Astrocyte (in vitro differentiated cells and primary cell): ENCODE data around the gene CPNE1. TPM values are rescaled to one million over a fixed set of nuclear protein-coding genes. Genes with fewer than 3 reads are reported as not detected.

ENCODE experiments used
- DNase-seq: peaks from one replicate; pipeline ENCODE4 v3.0.0-alpha.2; 2010; ENCODE audit warnings: low read depth
- FAIRE-seq: peaks from 2 replicates; lab custom pipeline; 2011; peaks lifted over from hg19 to GRCh38; lab: Jason Lieb, UNC
- H2AFZ ChIP-seq: 2 replicates; pipeline ENCODE4 v1.6.0; 2012; ENCODE audit warnings: low read depth, low read length, inconsistent platforms
- H3K27ac ChIP-seq: 2 replicates; pipeline ENCODE4 v1.5.1; 2011; ENCODE audit warnings: low read depth, low read length, inconsistent platforms
- H3K27me3 ChIP-seq: 2 replicates; pipeline ENCODE4 v1.6.0; 2011; ENCODE audit warnings: low read length, inconsistent platforms; ENCODE audit not compliant: insufficient read depth
- H3K36me3 ChIP-seq: 2 replicates; pipeline ENCODE4 v1.5.1; 2011; ENCODE audit warnings: low read length, inconsistent platforms; ENCODE audit not compliant: insufficient read depth
- H3K4me1 ChIP-seq: 2 replicates; pipeline ENCODE4 v1.5.1; 2011; ENCODE audit warnings: low read length, inconsistent platforms; ENCODE audit not compliant: insufficient read depth
- H3K4me2 ChIP-seq: 2 replicates; pipeline ENCODE4 v1.6.0; 2012; ENCODE audit warnings: low read length, inconsistent platforms
- H3K4me3 ChIP-seq: 2 replicates; pipeline ENCODE4 v1.5.1; 2011; ENCODE audit warnings: low read depth, mild to moderate bottlenecking, low read length, inconsistent platforms; ENCODE audit not compliant: insufficient read depth
- H3K79me2 ChIP-seq: 2 replicates; pipeline ENCODE4 v1.6.0; 2012; ENCODE audit warnings: mild to moderate bottlenecking, low read length, inconsistent platforms; ENCODE audit not compliant: insufficient read depth
- H3K9ac ChIP-seq: 2 replicates; pipeline ENCODE4 v1.6.0; 2012; ENCODE audit warnings: mild to moderate bottlenecking, low read length, inconsistent platforms
- H3K9me3 ChIP-seq: 2 replicates; pipeline ENCODE4 v1.5.1; 2012; ENCODE audit warnings: low read depth, mild to moderate bottlenecking, low read length, inconsistent platforms; ENCODE audit not compliant: insufficient read depth
- H4K20me1 ChIP-seq: 2 replicates; pipeline ENCODE4 v1.6.0; 2012; ENCODE audit warnings: low read length, inconsistent platforms; ENCODE audit not compliant: insufficient read depth
- H3K27ac Mint-ChIP-seq: one replicate; pipeline ENCODE4 v1.8.0; 2021; ENCODE audit warnings: mild to moderate bottlenecking, mixed read lengths; ENCODE audit not compliant: unreplicated experiment
- H3K27me3 Mint-ChIP-seq: one replicate; pipeline ENCODE4 v1.8.0; 2021; ENCODE audit warnings: low read depth, mixed read lengths; ENCODE audit not compliant: unreplicated experiment
- H3K36me3 Mint-ChIP-seq: one replicate; pipeline ENCODE4 v1.8.0; 2021; ENCODE audit warnings: low read depth, mixed read lengths; ENCODE audit not compliant: unreplicated experiment
- H3K4me1 Mint-ChIP-seq: one replicate; pipeline ENCODE4 v1.8.0; 2021; ENCODE audit warnings: low read depth, mixed read lengths; ENCODE audit not compliant: unreplicated experiment
- H3K4me3 Mint-ChIP-seq: one replicate; pipeline ENCODE4 v1.8.0; 2021; ENCODE audit warnings: mild to moderate bottlenecking, moderate library complexity, mixed read lengths; ENCODE audit not compliant: unreplicated experiment
- H3K9me3 Mint-ChIP-seq: one replicate; pipeline ENCODE4 v1.8.0; 2021; ENCODE audit warnings: mild to moderate bottlenecking, mixed read lengths; ENCODE audit not compliant: unreplicated experiment
- CTCF ChIP-seq: IDR thresholded peaks from 2 replicates; pipeline ENCODE4 v1.5.1; 2011; ENCODE audit warnings: low read depth, mild to moderate bottlenecking, inconsistent platforms, low read length, moderate library complexity; ENCODE audit not compliant: insufficient read depth
- EZH2 ChIP-seq: IDR thresholded peaks from 2 replicates; pipeline ENCODE4 v1.6.1; 2012; ENCODE audit warnings: mild to moderate bottlenecking, low read length, inconsistent platforms; ENCODE audit not compliant: insufficient read depth
- total RNA-seq: library from RNA; stranded (reverse); gene quantifications from 2 replicates; pipeline ENCODE4 v1.2.1, GENCODE V29; 2021

Gene CPNE1
- total RNA-seq, 1 donor from 2014 or later, result 194 TPM

- peaks cover 55% of the 10 kb centered on the region for H3K79me2 ChIP-seq
- H3K4me1 ChIP-seq, result peaks cover 19% of the 10 kb centered on the region
- H3K4me3 Mint-ChIP-seq, result peak overlapping the region; percentile 96
- no peaks in the 10 kb centered on the region for H3K9me3 ChIP-seq
- H4K20me1 ChIP-seq, result peaks cover 40% of the 10 kb centered on the region
- H2AFZ ChIP-seq, result peak overlapping the region; percentile 75
- H3K9me3 Mint-ChIP-seq, result no peaks in the 10 kb centered on the region
- DNase-seq (no peak), FAIRE-seq (no peak)
- H3K27me3 Mint-ChIP-seq, result no peaks in the 10 kb centered on the region
- no peaks in the 10 kb centered on the region for H3K27me3 ChIP-seq
- H3K36me3 Mint-ChIP-seq, result peaks cover 23% of the 10 kb centered on the region
- peak overlapping the region; percentile 97 for H3K9ac ChIP-seq
- H3K36me3 ChIP-seq, result peaks cover 19% of the 10 kb centered on the region
- peak overlapping the region; percentile 100 for H3K4me2 ChIP-seq
- H3K4me3 ChIP-seq, result peak overlapping the region; percentile 97
- peak overlapping the region; percentile 70 for H3K27ac Mint-ChIP-seq
- TF ChIP-seq CTCF (no peak), EZH2 (no peak)
- peaks cover 24% of the 10 kb centered on the region for H3K4me1 Mint-ChIP-seq
- peak overlapping the region; percentile 94 for H3K27ac ChIP-seq
These were observed 33.8 kb upstream of the CPNE1 start for GRCh38 chr20:35698298-35699126.

GRCh38 chr20:35697696-35698297 lies 33.1 kb upstream of the CPNE1 start:
- Histone ChIP-seq H3K79me2 (peaks cover 52% of the 10 kb centered on the region), H3K9me3 (no peaks in the 10 kb centered on the region), H4K20me1 (peaks cover 35% of the 10 kb centered on the region), H3K4me3 (peak overlapping the region; percentile 97), H3K4me2 (peak overlapping the region; percentile 100), H3K27me3 (no peaks in the 10 kb centered on the region), H3K4me1 (peaks cover 19% of the 10 kb centered on the region), H3K27ac (no peak overlapping the region), H3K36me3 (peaks cover 14% of the 10 kb centered on the region), H2AFZ (no peak overlapping the region), H3K9ac (peak overlapping the region; percentile 97)
- no peak for TF ChIP-seq EZH2
- no peak for TF ChIP-seq CTCF
- DNase-seq, result no peak
- H3K9me3 Mint-ChIP-seq, result no peaks in the 10 kb centered on the region
- FAIRE-seq, result no peak
- peak overlapping the region; percentile 96 for H3K4me3 Mint-ChIP-seq
- peaks cover 24% of the 10 kb centered on the region for H3K36me3 Mint-ChIP-seq
- H3K27ac Mint-ChIP-seq, result peak overlapping the region; percentile 60
- peaks cover 23% of the 10 kb centered on the region for H3K4me1 Mint-ChIP-seq
- H3K27me3 Mint-ChIP-seq, result no peaks in the 10 kb centered on the region

- no peaks in the 10 kb centered on the region for H3K27me3 Mint-ChIP-seq
- no peak overlapping the region for H2AFZ ChIP-seq
- DNase-seq (no peak), FAIRE-seq (no peak)
- H3K36me3 ChIP-seq, result peaks cover 4% of the 10 kb centered on the region
- H3K27me3 ChIP-seq, result no peaks in the 10 kb centered on the region
- H4K20me1 ChIP-seq, result peaks cover 20% of the 10 kb centered on the region
- peaks cover 39% of the 10 kb centered on the region for H3K79me2 ChIP-seq
- H3K4me3 Mint-ChIP-seq, result no peak overlapping the region
- peaks cover 19% of the 10 kb centered on the region for H3K4me1 ChIP-seq
- no peak overlapping the region for H3K4me2 ChIP-seq
- H3K9me3 Mint-ChIP-seq, result no peaks in the 10 kb centered on the region
- H3K9me3 ChIP-seq, result no peaks in the 10 kb centered on the region
- no peak for TF ChIP-seq EZH2
- TF ChIP-seq CTCF, result no peak
- peaks cover 20% of the 10 kb centered on the region for H3K4me1 Mint-ChIP-seq
- no peak overlapping the region for H3K27ac ChIP-seq
- no peak overlapping the region for H3K27ac Mint-ChIP-seq
- no peak overlapping the region for H3K4me3 ChIP-seq
- H3K9ac ChIP-seq, result no peak overlapping the region
- H3K36me3 Mint-ChIP-seq, result peaks cover 21% of the 10 kb centered on the region
These were observed 31.3 kb upstream of the CPNE1 start for GRCh38 chr20:35695978-35696377.
